SJSA1 (cell line): ENCODE data around the gene XCL2. TPM values are rescaled to one million over a fixed set of nuclear protein-coding genes. Genes with fewer than 3 reads are reported as not detected.
"Not testable (repeated sequence)": the region's sequence is repeated elsewhere in the genome, so short reads cannot be mapped to it uniquely, and the experiment has no call there.

Experiments used
- DNase-seq, 2 experiments: peaks; one replicate each; pipeline ENCODE4 v3.0.0-alpha.2; 2015 to 2020; ENCODE audit warnings: low spot score in 2 of 2, low read depth in 1 of 2
- H3K27ac ChIP-seq: fragments of 250-450 bp; sonication (Bioruptor Pico); 2 replicates; pipeline ENCODE4 v1.5.1; 2020; ENCODE audit warnings: mild to moderate bottlenecking, moderate library complexity
- H3K27me3 ChIP-seq: fragments of 250-450 bp; sonication (Bioruptor Pico); replicated peaks from 2 replicates; pipeline ENCODE4 v1.5.1; 2020; ENCODE audit warnings: mild to moderate bottlenecking, moderate library complexity
- H3K36me3 ChIP-seq: fragments of 250-450 bp; sonication (Bioruptor Pico); 2 replicates; pipeline ENCODE4 v1.5.1; 2020; ENCODE audit warnings: mild to moderate bottlenecking
- H3K4me1 ChIP-seq: fragments of 250-450 bp; sonication (Bioruptor Pico); replicated peaks from 2 replicates; pipeline ENCODE4 v1.6.1; 2021; ENCODE audit warnings: mild to moderate bottlenecking
- H3K4me3 ChIP-seq: fragments of 250-450 bp; sonication (Bioruptor Pico); 2 replicates; pipeline ENCODE4 v1.5.1; 2020; ENCODE audit warnings: mild to moderate bottlenecking
- H3K9me3 ChIP-seq: fragments of 250-450 bp; sonication (Bioruptor Pico); replicated peaks from 2 replicates; pipeline ENCODE4 v1.5.1; 2020; ENCODE audit warnings: mild to moderate bottlenecking
- total RNA-seq: library from RNA; depleted of rRNA; stranded (reverse); fragments of >200 nt; shearing (Covaris generic); gene quantifications from 2 replicates; pipeline ENCODE4 v1.2.3, GENCODE V29; 2014

The XCL2 gene
- total RNA-seq, 1 experiment from 2014 or later: not detected

GRCh38 chr1:168574234-168574633 lies 30.4 kb upstream of the XCL2 start:
- not testable (repeated sequence) for H3K9me3 ChIP-seq, DNase-seq, H3K4me3 ChIP-seq, H3K36me3 ChIP-seq, H3K27ac ChIP-seq, H3K4me1 ChIP-seq, H3K27me3 ChIP-seq

DNA sequence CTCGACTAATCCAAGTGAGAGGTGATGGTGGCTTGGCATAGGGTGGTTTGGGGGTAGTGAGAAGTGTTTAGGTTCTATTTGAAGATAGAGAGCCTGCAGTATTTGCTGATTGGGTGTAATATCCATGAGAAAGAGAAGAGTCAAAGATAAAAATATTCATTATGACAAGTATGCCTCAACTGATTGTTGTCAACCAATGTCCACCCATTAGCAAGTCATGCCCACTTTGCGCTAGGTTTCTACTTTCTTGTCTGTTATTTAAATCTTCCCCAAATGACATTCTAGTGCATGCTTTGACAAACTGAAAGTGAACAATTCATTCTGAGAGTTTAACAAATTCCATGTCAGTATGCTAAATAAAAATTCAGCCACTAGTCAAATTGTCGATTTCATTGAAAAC lies 28.8 kb upstream of the XCL2 start:
- no peak overlapping the region for H3K4me3 ChIP-seq
- DNase-seq: no peak
- no peak overlapping the region for H3K27ac ChIP-seq

DNA sequence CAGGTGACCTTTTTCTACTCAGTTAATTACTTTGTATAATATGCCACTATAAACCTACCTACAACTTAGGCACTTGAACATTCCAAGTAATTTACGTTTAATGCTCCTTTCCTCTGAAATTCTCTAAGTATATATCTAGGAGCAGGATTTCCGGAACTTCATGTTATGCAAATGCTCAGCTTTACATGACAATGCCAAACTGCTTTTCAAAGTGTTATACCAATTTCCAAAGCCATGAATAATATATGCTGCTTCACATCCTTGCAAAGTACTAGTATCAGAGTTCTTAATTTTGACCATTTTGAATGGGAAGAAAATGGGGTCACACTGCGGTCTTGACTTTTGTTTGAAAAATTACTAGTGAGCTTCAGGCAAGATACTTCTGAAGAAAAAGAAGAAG lies 26.9 kb upstream of the XCL2 start:
- H3K4me1 ChIP-seq: no peaks in the 10 kb centered on the region
- no peak overlapping the region for H3K27ac ChIP-seq
- no peaks in the 10 kb centered on the region for H3K9me3 ChIP-seq
- no peak overlapping the region for H3K4me3 ChIP-seq
- H3K36me3 ChIP-seq: no peaks in the 10 kb centered on the region
- no peak for DNase-seq
- no peaks in the 10 kb centered on the region for H3K27me3 ChIP-seq

More for the DNA sequence above, 28.8 kb upstream of the XCL2 start:
- H3K4me1 ChIP-seq: no peaks in the 10 kb centered on the region
- no peaks in the 10 kb centered on the region for H3K36me3 ChIP-seq
- H3K9me3 ChIP-seq: no peaks in the 10 kb centered on the region
- no peaks in the 10 kb centered on the region for H3K27me3 ChIP-seq

DNA sequence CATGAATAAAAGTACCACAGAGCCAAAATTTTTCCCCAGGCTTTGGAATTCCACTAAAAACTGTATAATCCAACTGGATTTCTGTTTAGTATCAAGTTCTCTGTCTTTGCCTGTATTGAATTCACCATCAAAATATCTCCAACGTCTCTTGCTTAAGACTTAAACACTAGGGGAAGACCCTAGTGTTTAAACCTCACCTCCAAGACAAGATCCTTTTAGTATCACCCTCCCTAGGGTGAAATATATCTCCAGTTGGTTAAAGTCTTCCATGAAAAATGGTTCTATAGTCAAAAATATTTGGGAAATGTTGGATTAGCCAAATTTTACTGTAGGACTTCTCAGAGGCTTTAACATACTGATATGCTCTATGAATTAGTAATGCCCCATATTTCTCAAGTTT lies 24.5 kb upstream of the XCL2 start:
- Histone ChIP-seq H3K36me3 (no peaks in the 10 kb centered on the region), H3K4me3 (no peak overlapping the region), H3K9me3 (no peaks in the 10 kb centered on the region), H3K27me3 (no peaks in the 10 kb centered on the region), H3K27ac (no peak overlapping the region), H3K4me1 (no peaks in the 10 kb centered on the region)
- no peak for DNase-seq

DNA sequence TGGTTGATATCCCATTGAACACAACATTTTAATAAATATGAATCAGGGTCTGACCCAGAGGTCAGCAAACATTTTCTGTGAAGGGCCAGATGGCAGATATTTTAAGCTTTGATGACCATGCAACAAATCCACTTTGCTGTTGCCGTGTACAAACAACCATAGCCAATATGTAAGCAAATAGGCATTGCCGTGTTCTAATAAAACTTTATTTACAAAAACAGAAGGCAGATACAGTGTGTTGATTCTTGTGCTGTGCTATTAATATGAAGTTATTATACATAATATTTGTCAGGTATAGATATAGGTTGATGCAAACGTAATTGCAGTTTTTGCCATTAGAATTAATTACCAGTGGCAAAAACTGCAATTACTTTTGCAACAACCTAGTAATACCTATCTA lies 23.8 kb upstream of the XCL2 start:
- Histone ChIP-seq H3K36me3 (no peaks in the 10 kb centered on the region), H3K4me3 (no peak overlapping the region), H3K27ac (no peak overlapping the region), H3K4me1 (no peaks in the 10 kb centered on the region), H3K27me3 (no peaks in the 10 kb centered on the region), H3K9me3 (no peaks in the 10 kb centered on the region)
- no peak for DNase-seq

DNA sequence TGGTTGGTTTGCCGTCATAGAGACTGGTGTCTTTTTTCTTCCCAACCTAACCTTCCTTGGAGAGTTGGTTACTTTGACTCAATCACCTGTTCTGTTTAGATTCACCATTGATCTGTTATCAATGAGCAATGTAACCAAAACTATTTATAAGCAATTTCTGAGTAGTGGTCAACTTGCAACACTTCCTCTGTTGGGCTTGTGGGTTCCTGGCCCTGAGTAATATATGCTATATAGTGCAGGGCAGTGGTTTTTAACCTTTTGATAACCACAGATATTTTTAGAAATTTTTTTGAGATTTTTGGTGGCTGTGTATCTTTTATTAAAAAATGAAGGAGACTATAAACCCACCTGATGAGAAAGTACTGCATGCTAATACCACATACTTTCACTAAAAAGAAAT lies 23.2 kb upstream of the XCL2 start:
- H3K9me3 ChIP-seq: no peaks in the 10 kb centered on the region
- DNase-seq: no peak
- H3K4me1 ChIP-seq: no peaks in the 10 kb centered on the region

GRCh38 chr1:168565825-168566224 lies 22.0 kb upstream of the XCL2 start:
- Histone ChIP-seq H3K27me3 (no peaks in the 10 kb centered on the region), H3K36me3 (no peaks in the 10 kb centered on the region), H3K4me3 (no peak overlapping the region), H3K4me1 (no peaks in the 10 kb centered on the region), H3K27ac (no peak overlapping the region), H3K9me3 (no peaks in the 10 kb centered on the region)
- no peak for DNase-seq

More for the DNA sequence above, 23.2 kb upstream of the XCL2 start:
- Histone ChIP-seq H3K27me3 (no peaks in the 10 kb centered on the region), H3K27ac (no peak overlapping the region), H3K36me3 (no peaks in the 10 kb centered on the region), H3K4me3 (no peak overlapping the region)

GRCh38 chr1:168561989-168562388 lies 18.2 kb upstream of the XCL2 start:
- Histone ChIP-seq H3K36me3 (no peaks in the 10 kb centered on the region), H3K9me3 (no peaks in the 10 kb centered on the region), H3K4me1 (no peaks in the 10 kb centered on the region), H3K27me3 (no peaks in the 10 kb centered on the region), H3K4me3 (no peak overlapping the region), H3K27ac (no peak overlapping the region)
- no peak for DNase-seq

GRCh38 chr1:168560370-168560769 lies 16.6 kb upstream of the XCL2 start:
- H3K36me3 ChIP-seq: no peaks in the 10 kb centered on the region
- no peak overlapping the region for H3K27ac ChIP-seq
- H3K4me1 ChIP-seq: no peaks in the 10 kb centered on the region
- no peak overlapping the region for H3K4me3 ChIP-seq
- no peak for DNase-seq
- H3K27me3 ChIP-seq: no peaks in the 10 kb centered on the region
- H3K9me3 ChIP-seq: no peaks in the 10 kb centered on the region

GRCh38 chr1:168556647-168557046 lies 12.8 kb upstream of the XCL2 start:
- no peak overlapping the region for H3K27ac ChIP-seq

DNA sequence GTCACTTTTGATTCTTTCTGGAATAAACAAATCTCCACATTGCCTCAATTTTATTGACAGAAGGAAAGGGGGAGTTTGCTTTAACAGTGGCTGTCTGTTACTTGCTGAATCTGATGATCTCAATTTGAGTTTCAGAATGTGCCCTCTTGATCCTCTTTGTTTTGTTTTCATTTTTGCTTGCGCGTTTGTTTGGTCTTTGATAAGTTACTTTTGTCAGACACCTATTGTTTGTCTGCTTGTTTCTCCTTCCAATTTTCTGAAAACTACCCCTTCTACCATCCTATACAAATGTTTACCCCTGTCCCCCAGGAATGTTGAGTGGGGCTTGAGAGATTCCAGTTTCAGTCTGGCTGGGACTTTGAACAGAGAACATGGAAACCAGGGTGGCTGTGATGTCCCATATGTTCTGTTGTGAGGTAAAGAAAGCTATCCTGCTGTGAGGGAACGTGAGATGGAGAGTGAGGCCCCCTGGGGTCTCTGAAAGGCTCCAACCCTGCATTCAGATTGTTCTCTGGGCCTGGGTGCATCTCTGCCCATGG lies 11.8 kb upstream of the XCL2 start:
- no peak for DNase-seq
- H3K36me3 ChIP-seq: no peaks in the 10 kb centered on the region
- no peaks in the 10 kb centered on the region for H3K4me1 ChIP-seq
- H3K27ac ChIP-seq: no peak overlapping the region
- no peaks in the 10 kb centered on the region for H3K9me3 ChIP-seq
- no peak overlapping the region for H3K4me3 ChIP-seq
- H3K27me3 ChIP-seq: no peaks in the 10 kb centered on the region

More at GRCh38 chr1:168556647-168557046, 12.8 kb upstream of the XCL2 start:
- Histone ChIP-seq H3K4me3 (no peak overlapping the region), H3K36me3 (no peaks in the 10 kb centered on the region), H3K9me3 (no peaks in the 10 kb centered on the region), H3K4me1 (no peaks in the 10 kb centered on the region), H3K27me3 (no peaks in the 10 kb centered on the region)
- no peak for DNase-seq

DNA sequence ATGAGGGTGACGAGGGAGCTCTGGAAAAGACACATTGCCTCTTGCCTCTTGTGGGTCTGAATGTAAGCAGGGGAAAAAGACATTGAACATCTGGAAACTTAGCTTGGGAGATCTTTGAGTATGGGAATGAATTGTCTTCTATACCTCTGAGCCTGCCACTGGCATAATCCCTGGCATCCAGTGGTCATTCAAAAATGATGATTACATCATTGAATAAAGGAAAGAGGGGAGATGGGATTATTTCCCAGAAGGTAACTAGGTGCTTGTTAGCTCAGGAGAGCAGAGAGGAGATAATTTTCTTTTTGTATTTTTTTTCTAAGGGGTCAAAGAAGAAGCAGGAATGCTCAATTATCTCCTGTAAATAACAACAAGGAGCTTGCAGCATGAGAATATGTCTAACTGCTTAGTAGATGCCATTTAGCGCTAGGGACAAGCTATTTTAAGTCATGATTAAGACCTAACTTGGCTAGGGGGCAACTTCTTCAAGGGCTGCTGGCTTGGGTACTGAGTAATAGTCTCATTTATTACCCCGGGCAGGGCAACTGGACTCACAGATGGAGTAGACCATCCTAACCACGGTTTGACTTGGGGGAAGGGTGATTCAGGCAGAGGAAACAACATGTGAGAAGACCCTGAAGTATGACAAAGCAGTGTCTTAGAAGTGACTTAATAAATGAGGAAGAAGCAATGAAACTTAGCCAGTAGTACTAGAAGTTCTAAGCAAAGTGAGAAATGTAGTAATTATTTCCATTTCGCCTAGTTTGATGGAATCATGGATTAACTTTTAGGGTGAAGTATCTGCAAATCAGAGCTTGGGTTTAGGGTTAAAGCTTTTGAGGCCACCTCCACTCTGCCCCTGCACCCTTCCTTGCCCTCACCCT lies 11.0 kb upstream of the XCL2 start:
- Histone ChIP-seq H3K27ac (no peak overlapping the region), H3K4me1 (no peaks in the 10 kb centered on the region), H3K4me3 (no peak overlapping the region), H3K27me3 (no peaks in the 10 kb centered on the region), H3K9me3 (no peaks in the 10 kb centered on the region), H3K36me3 (no peaks in the 10 kb centered on the region)
- no peak for DNase-seq

DNA sequence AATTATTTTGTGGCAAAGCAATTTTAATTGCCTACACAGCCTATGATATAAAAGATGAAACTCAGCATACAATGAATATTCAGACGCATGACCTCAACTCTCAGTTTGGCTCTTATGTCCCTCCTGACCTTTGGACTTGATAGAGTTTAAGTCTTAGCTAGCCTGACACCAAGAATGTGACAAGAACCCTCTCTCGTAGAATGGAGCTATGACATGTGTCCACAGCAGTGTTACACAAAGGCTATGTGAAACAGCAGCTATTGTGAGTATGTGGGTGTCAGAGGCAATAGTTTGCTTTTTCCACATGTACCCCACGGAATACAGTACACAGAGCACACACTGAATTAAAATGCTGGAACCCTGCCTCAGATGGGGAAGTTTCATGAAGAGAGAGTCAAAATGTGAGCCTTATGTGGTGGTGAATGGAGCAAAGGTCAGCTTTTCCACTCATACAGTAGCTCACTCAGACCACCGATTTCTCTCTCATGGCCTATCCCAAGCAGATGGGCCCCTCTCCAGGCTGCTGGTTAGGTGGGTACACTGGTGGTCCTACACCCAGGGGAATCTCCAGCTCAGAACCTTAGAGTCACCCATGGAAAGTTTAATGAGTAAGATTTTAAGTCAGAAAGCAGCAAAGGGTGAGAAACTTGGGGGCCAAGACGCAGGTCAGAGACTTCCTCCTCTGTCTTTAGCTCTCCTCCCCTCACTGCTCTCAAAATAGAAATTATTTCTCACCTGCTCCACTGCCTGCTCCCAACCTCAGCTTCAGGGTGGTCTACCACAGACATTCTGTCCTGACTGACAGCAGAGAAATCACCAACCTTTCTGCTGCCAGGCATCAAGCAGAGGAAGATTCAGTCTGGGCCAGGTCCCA lies 10.1 kb upstream of the XCL2 start:
- Histone ChIP-seq H3K36me3 (no peaks in the 10 kb centered on the region), H3K4me3 (no peak overlapping the region), H3K27me3 (no peaks in the 10 kb centered on the region), H3K27ac (no peak overlapping the region), H3K4me1 (no peaks in the 10 kb centered on the region), H3K9me3 (no peaks in the 10 kb centered on the region)
- no peak for DNase-seq

- Histone ChIP-seq H3K36me3 (no peaks in the 10 kb centered on the region), H3K27me3 (no peaks in the 10 kb centered on the region)
- no peak for DNase-seq
These were observed 9.2 kb upstream of the XCL2 start for GRCh38 chr1:168552961-168553360.

More at GRCh38 chr1:168552961-168553360, 9.2 kb upstream of the XCL2 start:
- Histone ChIP-seq H3K27ac (no peak overlapping the region), H3K9me3 (no peaks in the 10 kb centered on the region), H3K4me3 (no peak overlapping the region), H3K4me1 (no peaks in the 10 kb centered on the region)
